GM18861 (cell line): ENCODE results near the gene TMEM214.
"Not testable (repeated sequence)": the region's sequence is repeated elsewhere in the genome, so short reads cannot be mapped to it uniquely, and the experiment has no call there.

Source experiments
- ATAC-seq: cut with Tn5 transposase; IDR thresholded peaks from one replicate; pipeline ENCODE4 v1.9.1; 2021; ENCODE audit not compliant: unreplicated experiment

Gene TMEM214

GRCh38 chr2:27069436-27069835 lies 36.7 kb downstream of the TMEM214 start:
- ATAC-seq = no peak

DNA sequence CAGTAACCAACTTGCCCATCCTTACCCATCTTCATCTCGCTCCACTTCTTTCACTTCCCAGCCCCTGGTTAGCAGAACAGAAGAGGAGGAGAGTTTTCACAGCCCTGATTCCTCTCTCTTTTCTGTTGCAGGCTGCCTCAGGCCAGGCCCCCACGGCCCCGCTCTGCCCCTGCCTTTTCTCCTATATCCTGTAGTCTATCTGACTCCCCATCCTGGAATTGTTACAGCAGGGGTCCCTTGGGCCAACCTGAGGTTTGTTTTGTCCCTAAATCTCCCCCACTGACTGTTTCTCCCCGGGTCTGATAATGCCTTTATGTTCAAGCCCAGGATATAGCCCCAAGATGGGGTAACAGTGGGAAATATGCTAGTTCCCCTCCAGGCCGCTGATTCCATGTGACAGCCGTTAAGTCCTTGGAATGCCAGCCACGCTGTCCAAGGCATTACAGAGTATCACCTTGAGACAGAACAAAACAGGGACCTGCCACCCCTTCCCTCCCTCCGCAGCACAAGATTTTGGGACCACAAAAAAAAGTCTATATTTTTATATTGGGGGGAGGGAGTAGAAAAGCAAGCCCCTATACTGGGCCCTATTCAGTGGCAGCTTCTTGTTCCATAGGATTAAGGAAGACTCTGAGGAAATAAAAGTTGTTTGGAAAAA lies 37.3 kb downstream of the TMEM214 start:
- ATAC-seq = no peak

DNA sequence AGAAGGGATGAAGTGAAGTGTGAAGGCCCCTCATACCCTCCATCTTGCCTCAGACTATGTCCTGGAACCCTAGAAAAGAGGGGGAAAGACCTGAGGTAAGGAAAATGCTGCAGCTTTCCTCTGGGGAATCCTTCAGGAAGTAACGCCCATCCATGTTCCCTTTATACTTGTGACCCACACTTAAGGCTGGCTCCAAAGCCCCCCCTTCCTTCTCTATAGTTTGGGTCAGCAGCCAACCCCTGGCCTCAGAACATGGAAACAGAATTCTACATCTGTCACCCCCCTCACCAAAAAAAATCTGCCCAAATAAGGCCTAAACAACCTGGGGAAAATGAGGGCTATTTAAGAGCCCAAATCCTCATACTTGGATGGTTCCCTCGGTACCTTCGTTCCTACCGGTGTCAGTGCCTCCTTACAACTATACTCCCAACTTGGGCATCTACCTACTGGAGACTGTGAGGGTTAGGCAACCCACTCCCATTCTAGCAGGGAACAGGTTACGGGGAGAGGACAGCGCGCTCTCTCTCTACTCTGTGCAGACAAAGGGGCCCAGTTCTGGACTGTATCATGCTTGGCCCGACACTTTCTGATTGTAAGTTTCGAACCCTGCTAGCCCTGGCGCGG lies 38.0 kb downstream of the TMEM214 start:
- ATAC-seq = no peak

GRCh38 chr2:27071277-27071989 lies 38.7 kb downstream of the TMEM214 start, which contains the start of gene OST4:
TSS of gene OST4 (minus strand) at chr2:27071654.
- peak; percentile 72 for ATAC-seq

DNA sequence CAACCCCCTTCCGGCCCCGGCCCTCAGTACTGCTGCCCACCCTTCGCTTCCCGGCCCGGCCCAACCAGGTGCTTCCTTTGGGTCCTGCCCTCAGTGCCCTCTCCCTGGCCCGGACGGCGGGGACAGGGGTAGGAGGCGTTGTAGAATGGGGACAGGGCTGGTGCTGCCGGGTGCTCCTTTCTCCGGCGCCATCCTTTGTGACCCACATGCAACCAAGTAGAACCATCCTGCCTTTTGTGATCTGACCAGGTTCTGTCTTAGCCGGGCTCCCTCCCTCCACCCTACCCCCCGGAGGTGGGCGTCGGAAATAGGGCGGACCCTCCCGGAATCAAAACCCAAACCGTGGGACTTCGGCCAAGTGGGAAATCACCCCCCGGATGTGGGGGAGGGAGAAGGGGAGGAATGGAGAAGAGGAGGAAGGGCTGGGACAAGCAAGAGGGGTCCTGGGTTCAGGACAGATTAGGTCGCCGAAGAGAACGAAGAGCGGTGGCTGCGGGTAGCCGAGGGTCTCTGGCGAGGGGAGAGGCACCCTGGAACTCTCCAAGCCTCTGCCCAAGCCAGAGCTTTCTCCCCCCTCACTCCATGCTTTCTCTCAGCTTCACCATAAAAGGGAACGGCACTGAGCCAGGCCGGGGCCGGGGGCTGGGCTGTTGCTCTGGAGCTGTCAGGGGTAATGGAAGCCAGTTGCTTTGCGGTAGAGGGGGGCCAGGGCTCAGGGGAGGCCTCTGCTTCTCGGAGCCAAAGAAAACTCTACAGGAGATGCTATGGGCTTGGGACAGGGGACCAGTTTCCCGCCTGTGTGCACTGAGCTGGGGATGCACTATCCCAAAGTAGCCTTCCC lies 39.4 kb downstream of the TMEM214 start:
- no peak for ATAC-seq

DNA sequence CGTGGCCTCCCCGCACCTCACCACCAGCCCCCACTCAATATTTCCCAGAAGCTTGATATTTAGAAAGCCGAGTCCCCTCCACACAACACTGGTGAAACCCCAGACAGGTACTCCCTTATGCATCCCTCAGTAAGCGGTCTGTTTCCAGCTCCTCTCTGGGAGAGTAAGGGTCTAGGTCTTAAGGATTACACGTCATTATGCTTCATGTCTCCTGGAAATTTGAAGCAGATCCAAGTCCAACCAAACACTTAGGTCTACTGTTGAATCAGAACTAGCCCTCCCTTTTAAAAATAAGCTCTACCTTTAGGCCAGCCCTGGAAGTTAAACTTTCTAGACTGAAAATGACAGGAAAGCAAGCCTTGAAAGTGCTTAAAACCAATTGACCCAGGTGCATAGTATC lies 40.2 kb downstream of the TMEM214 start:
- ATAC-seq = no peak

DNA sequence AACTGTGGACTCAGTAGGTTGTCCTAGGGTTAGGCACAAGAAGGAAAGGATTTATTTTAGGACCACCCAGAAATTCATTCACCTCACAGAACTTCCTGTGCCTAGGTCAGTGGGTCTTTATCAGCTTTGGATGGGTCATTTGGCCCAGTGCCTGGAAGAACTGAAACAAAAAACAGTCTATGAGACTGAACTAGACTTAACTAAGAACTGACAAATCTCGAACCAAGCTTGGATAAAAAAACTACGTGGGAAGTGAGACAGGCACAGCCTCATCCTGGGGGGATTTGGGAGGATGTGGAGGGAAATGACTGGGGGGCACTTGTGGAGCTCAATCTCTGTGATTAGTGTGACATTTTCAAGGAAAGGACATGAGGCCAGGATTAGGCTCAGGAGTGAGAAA lies 41.0 kb downstream of the TMEM214 start:
- ATAC-seq = no peak

GRCh38 chr2:27074738-27075565 lies 42.2 kb downstream of the TMEM214 start:
- no peak for ATAC-seq

- ATAC-seq = not testable (repeated sequence)
Measured at GRCh38 chr2:27075566-27075871, 42.8 kb downstream of the TMEM214 start.

DNA sequence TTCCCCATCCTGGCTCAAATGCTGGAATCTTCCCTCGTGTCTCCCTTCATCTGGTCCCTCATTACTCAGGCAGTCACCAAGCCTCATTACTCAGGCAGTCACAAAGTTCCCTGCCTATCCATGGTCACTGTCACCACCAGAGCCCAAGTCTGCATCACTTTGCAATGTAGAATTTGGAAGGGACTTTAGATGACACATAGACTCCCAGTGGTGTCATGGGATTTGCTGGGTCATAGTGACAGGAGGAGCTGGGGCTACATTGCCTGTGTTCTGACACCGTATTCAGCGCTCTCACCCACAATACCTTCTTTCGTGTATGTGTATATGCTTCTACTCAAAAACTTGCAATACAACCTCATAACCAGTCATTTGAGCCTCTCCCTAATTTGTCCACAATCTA lies 43.6 kb downstream of the TMEM214 start:
- no peak for ATAC-seq

GRCh38 chr2:27077231-27077630 lies 44.5 kb downstream of the TMEM214 start:
- no peak for ATAC-seq

- no peak for ATAC-seq
Measured at GRCh38 chr2:27078267-27079194, 45.8 kb downstream of the TMEM214 start, which contains the start of gene EMILIN1. TSS of gene EMILIN1 (plus strand) at chr2:27078615. CDS start at chr2:27079066, 451 bp downstream.

- no peak for ATAC-seq
Measured at GRCh38 chr2:27079233-27080139, 46.7 kb downstream of the TMEM214 start.

GRCh38 chr2:27080140-27080469 lies 47.3 kb downstream of the TMEM214 start:
- ATAC-seq = no peak

DNA sequence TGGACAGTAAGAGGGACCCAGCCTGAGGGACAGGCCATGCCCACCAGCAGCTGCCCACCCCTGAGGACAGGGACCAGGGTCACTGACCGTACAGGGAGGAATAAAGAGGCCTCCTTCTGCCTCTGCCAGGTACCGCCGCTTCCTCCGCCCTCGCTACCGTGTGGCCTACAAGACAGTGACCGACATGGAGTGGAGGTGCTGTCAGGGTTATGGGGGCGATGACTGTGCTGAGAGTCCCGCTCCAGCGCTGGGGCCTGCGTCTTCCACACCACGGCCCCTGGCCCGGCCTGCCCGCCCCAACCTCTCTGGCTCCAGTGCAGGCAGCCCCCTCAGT lies 47.8 kb downstream of the TMEM214 start:
- ATAC-seq = no peak

DNA sequence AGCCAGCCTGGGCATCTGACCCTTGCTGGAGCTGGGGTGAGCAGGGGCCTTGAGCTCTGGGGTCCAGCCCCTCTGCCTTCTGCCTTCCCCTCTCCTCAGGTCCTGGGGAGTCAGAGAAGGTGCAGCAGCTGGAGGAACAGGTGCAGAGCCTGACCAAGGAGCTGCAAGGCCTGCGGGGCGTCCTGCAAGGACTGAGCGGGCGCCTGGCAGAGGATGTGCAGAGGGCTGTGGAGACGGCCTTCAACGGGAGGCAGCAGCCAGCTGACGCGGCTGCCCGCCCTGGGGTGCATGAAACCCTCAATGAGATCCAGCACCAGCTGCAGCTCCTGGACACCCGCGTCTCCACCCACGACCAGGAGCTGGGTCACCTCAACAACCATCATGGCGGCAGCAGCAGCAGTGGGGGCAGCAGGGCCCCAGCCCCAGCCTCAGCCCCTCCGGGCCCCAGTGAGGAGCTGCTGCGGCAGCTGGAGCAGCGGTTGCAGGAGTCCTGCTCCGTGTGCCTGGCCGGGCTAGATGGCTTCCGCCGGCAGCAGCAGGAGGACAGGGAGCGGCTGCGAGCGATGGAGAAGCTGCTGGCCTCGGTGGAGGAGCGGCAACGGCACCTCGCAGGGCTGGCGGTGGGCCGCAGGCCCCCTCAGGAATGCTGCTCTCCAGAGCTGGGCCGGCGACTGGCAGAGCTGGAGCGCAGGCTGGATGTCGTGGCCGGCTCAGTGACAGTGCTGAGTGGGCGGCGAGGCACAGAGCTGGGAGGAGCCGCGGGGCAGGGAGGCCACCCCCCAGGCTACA lies 49.4 kb downstream of the TMEM214 start:
- no peak for ATAC-seq

DNA sequence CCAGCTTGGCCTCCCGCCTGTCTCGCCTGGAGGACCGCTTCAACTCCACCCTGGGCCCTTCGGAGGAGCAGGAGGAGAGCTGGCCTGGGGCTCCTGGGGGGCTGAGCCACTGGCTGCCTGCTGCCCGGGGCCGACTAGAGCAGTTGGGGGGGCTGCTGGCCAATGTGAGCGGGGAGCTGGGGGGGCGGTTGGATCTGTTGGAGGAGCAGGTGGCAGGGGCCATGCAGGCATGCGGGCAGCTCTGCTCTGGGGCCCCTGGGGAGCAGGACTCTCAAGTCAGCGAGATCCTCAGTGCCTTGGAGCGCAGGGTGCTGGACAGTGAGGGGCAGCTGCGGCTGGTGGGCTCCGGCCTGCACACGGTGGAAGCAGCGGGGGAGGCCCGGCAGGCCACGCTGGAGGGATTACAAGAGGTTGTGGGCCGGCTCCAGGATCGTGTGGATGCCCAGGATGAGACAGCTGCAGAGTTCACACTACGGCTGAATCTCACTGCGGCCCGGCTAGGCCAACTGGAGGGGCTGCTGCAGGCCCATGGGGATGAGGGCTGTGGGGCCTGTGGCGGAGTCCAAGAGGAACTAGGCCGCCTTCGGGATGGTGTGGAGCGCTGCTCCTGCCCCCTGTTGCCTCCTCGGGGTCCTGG lies 50.1 kb downstream of the TMEM214 start:
- no peak for ATAC-seq
